HG02759 (cell line): ENCODE results near the gene POMGNT2.
A peak's percentile ranks its signal among the peaks of the same experiment; 100 is the strongest.

Source experiments
- ATAC-seq: cut with Tn5 transposase; IDR thresholded peaks from one replicate; pipeline ENCODE4 v1.9.1; 2021; ENCODE audit warnings: mild to moderate bottlenecking, moderate library complexity; ENCODE audit not compliant: unreplicated experiment

Gene POMGNT2

GRCh38 chr3:43105596-43106292 lies at the start of gene POMGNT2:
Gene POMGNT2 (minus strand): TSS chr3:43106079. CDS start chr3:43081431, 24,648 bp downstream.
- ATAC-seq = peak; percentile 99

- ATAC-seq = no peak
Observed at GRCh38 chr3:43154980-43155379, 49.1 kb upstream of the POMGNT2 start.

- ATAC-seq = no peak
Observed at GRCh38 chr3:43153216-43154083, 47.6 kb upstream of the POMGNT2 start.

GRCh38 chr3:43152649-43153048 lies 46.8 kb upstream of the POMGNT2 start:
- ATAC-seq = no peak

GRCh38 chr3:43148033-43148432 lies 42.2 kb upstream of the POMGNT2 start:
- ATAC-seq = no peak

GRCh38 chr3:43146599-43146998 lies 40.7 kb upstream of the POMGNT2 start:
- no peak for ATAC-seq

- no peak for ATAC-seq
Observed at GRCh38 chr3:43144761-43145490, 39.0 kb upstream of the POMGNT2 start.

GRCh38 chr3:43142472-43142871 lies 36.6 kb upstream of the POMGNT2 start:
- ATAC-seq = no peak

GRCh38 chr3:43138488-43139231 lies 32.8 kb upstream of the POMGNT2 start:
- ATAC-seq = no peak

- no peak for ATAC-seq
Observed at GRCh38 chr3:43132870-43133636, 27.2 kb upstream of the POMGNT2 start.

GRCh38 chr3:43132193-43132592 lies 26.3 kb upstream of the POMGNT2 start:
- ATAC-seq = no peak

- ATAC-seq = no peak
Observed at GRCh38 chr3:43128464-43128863, 22.6 kb upstream of the POMGNT2 start.

- no peak for ATAC-seq
Observed at GRCh38 chr3:43126536-43126935, 20.7 kb upstream of the POMGNT2 start.

- ATAC-seq = no peak
Observed at GRCh38 chr3:43123895-43124294, 18.0 kb upstream of the POMGNT2 start.

- no peak for ATAC-seq
Observed at GRCh38 chr3:43120937-43121336, 15.1 kb upstream of the POMGNT2 start.

- no peak for ATAC-seq
Observed at GRCh38 chr3:43117257-43117656, 11.4 kb upstream of the POMGNT2 start.

GRCh38 chr3:43113671-43114070 lies 7.8 kb upstream of the POMGNT2 start:
- ATAC-seq = no peak

- ATAC-seq = no peak
Observed at GRCh38 chr3:43106293-43106628, 382 bp upstream of the POMGNT2 start.

- no peak for ATAC-seq
Observed at GRCh38 chr3:43104660-43105595, 951 bp downstream of the POMGNT2 start.
